ENCODE results near the gene SEMA6D. TPM values are rescaled to one million over a fixed set of nuclear protein-coding genes. Genes with fewer than 3 reads are reported as not detected.

Gene SEMA6D
- total RNA-seq, 4 donors from 2014 or later, result 6.3 to 22.0 (median 13.4) TPM

DNA sequence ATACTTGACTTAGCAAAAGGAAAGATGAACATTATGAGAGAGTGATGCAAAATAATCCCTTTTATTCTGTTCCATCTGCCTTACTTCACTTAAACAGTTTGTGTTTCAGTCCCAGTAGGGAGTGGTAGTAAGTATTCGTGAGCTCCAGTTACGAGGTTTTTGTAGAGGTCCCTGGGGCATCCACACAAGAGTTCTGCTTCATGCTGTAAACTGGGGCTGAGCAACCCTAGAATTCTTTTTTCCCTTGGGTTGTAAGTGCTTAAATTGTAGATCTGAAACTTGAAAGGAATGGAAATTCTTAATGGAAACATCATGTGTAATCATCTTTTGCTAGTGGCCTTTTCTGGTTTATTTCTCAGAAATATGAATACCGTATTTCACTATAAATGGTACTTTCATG lies 79.5 kb downstream of the SEMA6D start:
- TF ChIP-seq POLR2AphosphoS5 (IDR thresholded peaks at IDR 0.05), result no peak
- TF ChIP-seq POLR2A (IDR thresholded peaks at IDR 0.05), result no peak
- TF ChIP-seq EP300 (IDR thresholded peaks at IDR 0.05), result no peak
- H3K4me1 ChIP-seq, result peaks cover 11% of the 10 kb centered on the region
- H3K36me3 ChIP-seq, result no peaks in the 10 kb centered on the region
- no peak for DNase-seq (ENCODE audit: low spot score in 2 of 2)
- H3K27me3 ChIP-seq, result no peaks in the 10 kb centered on the region
- H3K27ac ChIP-seq, result no peak overlapping the region
- H3K4me3 ChIP-seq, result no peak overlapping the region
- H3K9me3 ChIP-seq, result no peaks in the 10 kb centered on the region
- 68% methylated on average over 3 of the region's 3 CpGs for WGBS

DNA sequence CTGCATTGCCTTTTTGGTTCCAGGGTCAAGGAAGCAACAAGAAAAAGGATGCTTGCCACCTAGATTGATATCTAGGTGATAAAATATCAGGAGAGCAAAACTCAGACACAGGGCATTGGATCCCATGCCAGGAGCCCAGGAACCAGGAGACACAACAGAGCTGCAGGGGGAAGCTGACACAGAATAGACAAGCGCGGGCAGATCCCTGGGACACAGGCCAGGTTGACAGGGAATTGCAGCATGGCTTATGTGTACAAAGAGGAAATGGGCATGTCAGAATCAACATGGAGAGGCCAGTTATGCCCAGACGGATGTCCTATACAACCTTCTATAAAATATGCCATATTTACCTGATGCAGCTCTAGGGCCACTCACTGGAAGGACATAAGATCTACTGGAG lies 84.2 kb downstream of the SEMA6D start:
- H3K9me3 ChIP-seq, result no peaks in the 10 kb centered on the region
- no peak overlapping the region for H3K4me3 ChIP-seq
- H3K27ac ChIP-seq, result no peak overlapping the region
- peak in 1 of 2 donors; percentile 61 for DNase-seq (ENCODE audit: low spot score in 2 of 2)
- TF ChIP-seq, protein P1, sequence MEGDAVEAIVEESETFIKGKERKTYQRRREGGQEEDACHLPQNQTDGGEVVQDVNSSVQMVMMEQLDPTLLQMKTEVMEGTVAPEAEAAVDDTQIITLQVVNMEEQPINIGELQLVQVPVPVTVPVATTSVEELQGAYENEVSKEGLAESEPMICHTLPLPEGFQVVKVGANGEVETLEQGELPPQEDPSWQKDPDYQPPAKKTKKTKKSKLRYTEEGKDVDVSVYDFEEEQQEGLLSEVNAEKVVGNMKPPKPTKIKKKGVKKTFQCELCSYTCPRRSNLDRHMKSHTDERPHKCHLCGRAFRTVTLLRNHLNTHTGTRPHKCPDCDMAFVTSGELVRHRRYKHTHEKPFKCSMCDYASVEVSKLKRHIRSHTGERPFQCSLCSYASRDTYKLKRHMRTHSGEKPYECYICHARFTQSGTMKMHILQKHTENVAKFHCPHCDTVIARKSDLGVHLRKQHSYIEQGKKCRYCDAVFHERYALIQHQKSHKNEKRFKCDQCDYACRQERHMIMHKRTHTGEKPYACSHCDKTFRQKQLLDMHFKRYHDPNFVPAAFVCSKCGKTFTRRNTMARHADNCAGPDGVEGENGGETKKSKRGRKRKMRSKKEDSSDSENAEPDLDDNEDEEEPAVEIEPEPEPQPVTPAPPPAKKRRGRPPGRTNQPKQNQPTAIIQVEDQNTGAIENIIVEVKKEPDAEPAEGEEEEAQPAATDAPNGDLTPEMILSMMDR (IDR thresholded peaks at IDR 0.05), result no peak
- TF ChIP-seq POLR2A (IDR thresholded peaks at IDR 0.05) (no peak), POLR2AphosphoS5 (IDR thresholded peaks at IDR 0.05) (no peak), EP300 (IDR thresholded peaks at IDR 0.05) (no peak)
- H3K36me3 ChIP-seq, result no peaks in the 10 kb centered on the region
- H3K27me3 ChIP-seq, result peaks cover 5% of the 10 kb centered on the region
- H3K4me1 ChIP-seq, result peaks cover 9% of the 10 kb centered on the region
- WGBS, result 58% methylated on average over 3 of the region's 3 CpGs

DNA sequence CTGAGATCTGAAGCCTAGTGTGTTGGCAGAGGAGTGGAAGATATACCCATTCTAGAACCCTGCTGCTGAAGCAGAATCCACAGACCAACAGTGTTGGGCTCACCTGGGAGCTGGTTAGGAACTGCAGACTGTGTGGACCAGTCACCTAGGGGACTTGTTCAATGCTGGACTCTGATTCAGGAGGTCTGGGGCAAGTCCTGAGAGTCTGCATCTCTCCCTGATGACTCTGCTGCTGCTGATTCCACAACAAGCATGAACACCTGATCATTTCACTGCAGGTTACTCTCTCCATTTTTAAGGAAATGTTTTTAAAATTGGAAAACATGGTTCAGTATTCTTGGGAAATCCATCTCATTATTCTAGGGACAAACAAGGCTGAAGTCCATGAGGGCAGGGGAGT lies 84.9 kb downstream of the SEMA6D start:
- no peak for TF ChIP-seq EP300 (IDR thresholded peaks at IDR 0.05)
- TF ChIP-seq, protein P1 (IDR thresholded peaks at IDR 0.05), result no peak
- TF ChIP-seq POLR2AphosphoS5 (IDR thresholded peaks at IDR 0.05), result no peak
- Histone ChIP-seq H3K27ac (no peak overlapping the region), H3K36me3 (no peaks in the 10 kb centered on the region), H3K9me3 (no peaks in the 10 kb centered on the region), H3K4me3 (no peak overlapping the region), H3K4me1 (peaks cover 9% of the 10 kb centered on the region), H3K27me3 (peaks cover 5% of the 10 kb centered on the region)
- no peak for DNase-seq (ENCODE audit: low spot score in 2 of 2)

DNA sequence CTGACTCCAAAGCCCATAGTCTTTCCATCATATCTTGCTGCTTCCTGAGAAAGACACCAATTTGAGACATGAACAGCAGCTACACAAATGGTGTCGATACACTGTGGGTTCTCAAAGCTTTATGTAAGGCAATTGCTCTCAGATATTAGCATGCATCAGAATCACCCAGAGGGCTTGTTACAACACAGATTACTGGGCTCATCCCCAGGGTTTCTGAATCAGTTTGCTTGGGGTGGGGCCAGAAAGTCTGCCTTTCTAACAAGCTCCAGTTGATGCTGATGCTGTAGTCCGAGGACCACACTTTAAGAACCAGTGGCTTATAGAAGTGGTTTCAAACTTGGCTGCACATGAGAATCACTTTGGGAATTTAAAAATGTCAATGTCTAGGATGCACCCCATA lies 86.5 kb downstream of the SEMA6D start:
- Histone ChIP-seq H3K9me3 (no peaks in the 10 kb centered on the region), H3K36me3 (no peaks in the 10 kb centered on the region), H3K27ac (no peak overlapping the region), H3K4me3 (no peak overlapping the region), H3K4me1 (peaks cover 9% of the 10 kb centered on the region), H3K27me3 (peaks cover 5% of the 10 kb centered on the region)
- DNase-seq (ENCODE audit: low spot score in 2 of 2), result no peak
- TF ChIP-seq POLR2AphosphoS5 (IDR thresholded peaks at IDR 0.05) (no peak), POLR2A (IDR thresholded peaks at IDR 0.05) (no peak), EP300 (IDR thresholded peaks at IDR 0.05) (no peak)
- TF ChIP-seq, protein P1 (IDR thresholded peaks at IDR 0.05), result no peak
- 65% methylated on average over 2 of the region's 2 CpGs for WGBS

DNA sequence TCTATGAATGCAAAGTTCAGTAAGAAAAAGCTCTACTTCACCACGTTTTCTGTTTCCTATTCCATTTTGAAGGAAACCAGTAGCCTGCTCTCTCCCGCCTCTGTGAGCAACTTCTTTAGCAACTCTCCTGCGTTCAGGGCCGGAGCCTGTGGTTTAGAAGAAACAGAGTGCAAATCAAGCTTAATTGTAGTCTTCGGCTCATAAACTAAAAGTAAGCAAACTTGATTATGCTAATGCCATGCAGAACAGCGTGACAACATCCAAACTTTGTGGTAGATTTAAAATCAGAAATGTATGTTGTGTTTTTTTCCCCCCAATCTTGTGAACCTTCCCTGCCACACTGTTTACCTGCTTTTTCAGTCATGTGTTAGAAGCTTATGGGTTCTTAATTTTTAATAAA lies 87.4 kb downstream of the SEMA6D start:
- peaks cover 9% of the 10 kb centered on the region for H3K4me1 ChIP-seq
- 86% methylated on average over 6 of the region's 6 CpGs for WGBS
- no peak for DNase-seq (ENCODE audit: low spot score in 2 of 2)

More for the DNA sequence above, 87.4 kb downstream of the SEMA6D start:
- Histone ChIP-seq H3K4me3 (no peak overlapping the region), H3K36me3 (no peaks in the 10 kb centered on the region), H3K27ac (no peak overlapping the region), H3K27me3 (peaks cover 5% of the 10 kb centered on the region), H3K9me3 (no peaks in the 10 kb centered on the region)
- TF ChIP-seq POLR2A (IDR thresholded peaks at IDR 0.05) (no peak), POLR2AphosphoS5 (IDR thresholded peaks at IDR 0.05) (no peak), EP300 (IDR thresholded peaks at IDR 0.05) (no peak)
- TF ChIP-seq, protein P1 (IDR thresholded peaks at IDR 0.05), result no peak

All from suprapubic skin (tissue), 4 donors.